GM12878 (cell line): ENCODE results near the gene ADAMTSL1. TPM values are rescaled to one million over a fixed set of nuclear protein-coding genes. Genes with fewer than 3 reads are reported as not detected.
A peak's percentile ranks its signal among the peaks of the same experiment; 100 is the strongest.

ENCODE experiments used
- EED ChIP-seq: sonication (generic); IDR thresholded peaks from 2 replicates; pipeline ENCODE4 v1.6.1; 2016; ENCODE audit warnings: antibody characterized with exemption, low read depth
- RUNX3 ChIP-seq: IDR thresholded peaks from 2 replicates; pipeline ENCODE4 v1.6.1; 2012; ENCODE audit warnings: low read length, inconsistent platforms
- SRF ChIP-seq, 2 experiments: IDR thresholded peaks; 2 replicates each; pipeline ENCODE4 v1.6.1; 2011; ENCODE audit warnings: low read depth in 2 of 2, low read length in 2 of 2, mild to moderate bottlenecking in 1 of 2, moderate library complexity in 1 of 2
- ZNF24 ChIP-seq: fragments of 450-650 bp; IDR thresholded peaks from 2 replicates; pipeline ENCODE4 v1.6.1; 2017; ENCODE audit warnings: antibody characterized with exemption, mild to moderate bottlenecking
- polyA plus RNA-seq, 11 experiments: library from polyadenylated mRNA; depleted of rRNA in 4 of 11; unstranded in 6 of 11; stranded (reverse) in 5 of 11; fragments of >200 nt; fragmentation: Nextera tagmentation in 4 of 11; fragmentation: Illumina TruSeq in 1 of 11; extraction: Ambion mirVana in 4 of 11; extraction: Trizol in 1 of 11; gene quantifications; 1 replicate in 1 of 11; 2 replicates in 10 of 11; pipeline versions ENCODE4 v1.2.1 to v1.2.3, GENCODE V29; 2011 to 2016; ENCODE audit warnings: inconsistent platforms in 2 of 11, missing spikeins in 2 of 11, low read depth in 1 of 11
- total RNA-seq, 4 experiments: library from RNA; depleted of rRNA in 3 of 4; stranded (reverse); fragments of >200 nt in 3 of 4; fragmentation: Illumina TruSeq in 1 of 4; extraction: Trizol in 1 of 4; gene quantifications; 2 replicates each; pipeline versions ENCODE4 v1.2.1 to v1.2.3, GENCODE V29; 2013 to 2021
- TF ChIP-seq, protein P1 (sequence below): IDR thresholded peaks from 2 replicates; pipeline ENCODE4 v1.6.1; 2011; ENCODE audit warnings: borderline replicate concordance, low read depth, mild to moderate bottlenecking, moderate library complexity, mixed read lengths, low read length; ENCODE audit not compliant: insufficient read depth; ENCODE audit errors: extremely low read length
- TF ChIP-seq, protein P2 (sequence below): fragments of 450-650 bp; IDR thresholded peaks from 2 replicates; pipeline ENCODE4 v1.6.1; 2017; ENCODE audit warnings: antibody characterized with exemption, mild to moderate bottlenecking, moderate library complexity
- TF ChIP-seq, protein P3 (sequence below): fragments of 450-650 bp; IDR thresholded peaks from 2 replicates; pipeline ENCODE4 v1.6.1; 2017; ENCODE audit warnings: mild to moderate bottlenecking

ADAMTSL1 gene
- total and polyA plus RNA-seq, 10 of the 15 experiments (the other 5 are each of a cell fraction or from before 2014, with no cell fraction given): 0.01 to 0.10 (median 0.07) TPM; not detected in 6

DNA sequence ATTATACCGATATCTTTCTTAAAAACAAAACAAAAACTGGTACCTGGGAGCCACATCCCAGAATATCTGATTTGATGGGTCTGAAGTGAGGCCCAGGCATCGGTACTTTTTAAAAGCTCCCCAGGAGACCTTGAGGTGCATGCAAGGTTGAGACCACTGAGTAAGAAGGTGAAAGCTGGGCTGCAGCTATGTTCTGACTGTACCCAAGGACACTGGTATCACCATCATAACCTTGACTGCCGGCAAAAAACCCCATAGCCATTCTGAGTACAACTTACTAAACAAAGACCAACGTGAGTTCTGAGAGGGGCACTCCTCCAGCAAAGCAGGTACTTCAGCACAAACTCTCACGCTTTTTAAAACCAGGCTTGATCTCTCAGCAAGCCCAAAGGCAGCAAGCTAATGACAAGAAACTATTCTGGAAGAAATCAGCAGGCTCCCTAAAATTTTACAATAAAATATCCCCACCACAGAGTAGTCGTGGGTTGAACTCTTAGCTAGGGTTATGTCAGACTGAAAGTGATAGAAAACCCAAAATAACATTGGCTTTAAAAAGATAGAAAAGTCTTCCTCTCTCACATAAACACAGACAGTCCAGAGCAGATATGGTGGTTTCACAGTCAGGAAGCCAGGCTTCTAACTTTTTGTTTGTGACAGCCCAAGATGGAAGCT, 295.1 kb downstream of the ADAMTSL1 start (continued):
- TF ChIP-seq, protein P1, sequence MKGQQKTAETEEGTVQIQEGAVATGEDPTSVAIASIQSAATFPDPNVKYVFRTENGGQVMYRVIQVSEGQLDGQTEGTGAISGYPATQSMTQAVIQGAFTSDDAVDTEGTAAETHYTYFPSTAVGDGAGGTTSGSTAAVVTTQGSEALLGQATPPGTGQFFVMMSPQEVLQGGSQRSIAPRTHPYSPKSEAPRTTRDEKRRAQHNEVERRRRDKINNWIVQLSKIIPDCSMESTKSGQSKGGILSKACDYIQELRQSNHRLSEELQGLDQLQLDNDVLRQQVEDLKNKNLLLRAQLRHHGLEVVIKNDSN: no peak
- TF ChIP-seq RUNX3 (peak; percentile 75), SRF (IDR thresholded peaks at IDR 0.05; ENCODE audit: low read depth in 2 of 2, low read length in 2 of 2) (no peak), EED (peak; percentile 54; the same call in 1 of the 2 replicates), ZNF24 (no peak)
- TF ChIP-seq, protein P2, sequence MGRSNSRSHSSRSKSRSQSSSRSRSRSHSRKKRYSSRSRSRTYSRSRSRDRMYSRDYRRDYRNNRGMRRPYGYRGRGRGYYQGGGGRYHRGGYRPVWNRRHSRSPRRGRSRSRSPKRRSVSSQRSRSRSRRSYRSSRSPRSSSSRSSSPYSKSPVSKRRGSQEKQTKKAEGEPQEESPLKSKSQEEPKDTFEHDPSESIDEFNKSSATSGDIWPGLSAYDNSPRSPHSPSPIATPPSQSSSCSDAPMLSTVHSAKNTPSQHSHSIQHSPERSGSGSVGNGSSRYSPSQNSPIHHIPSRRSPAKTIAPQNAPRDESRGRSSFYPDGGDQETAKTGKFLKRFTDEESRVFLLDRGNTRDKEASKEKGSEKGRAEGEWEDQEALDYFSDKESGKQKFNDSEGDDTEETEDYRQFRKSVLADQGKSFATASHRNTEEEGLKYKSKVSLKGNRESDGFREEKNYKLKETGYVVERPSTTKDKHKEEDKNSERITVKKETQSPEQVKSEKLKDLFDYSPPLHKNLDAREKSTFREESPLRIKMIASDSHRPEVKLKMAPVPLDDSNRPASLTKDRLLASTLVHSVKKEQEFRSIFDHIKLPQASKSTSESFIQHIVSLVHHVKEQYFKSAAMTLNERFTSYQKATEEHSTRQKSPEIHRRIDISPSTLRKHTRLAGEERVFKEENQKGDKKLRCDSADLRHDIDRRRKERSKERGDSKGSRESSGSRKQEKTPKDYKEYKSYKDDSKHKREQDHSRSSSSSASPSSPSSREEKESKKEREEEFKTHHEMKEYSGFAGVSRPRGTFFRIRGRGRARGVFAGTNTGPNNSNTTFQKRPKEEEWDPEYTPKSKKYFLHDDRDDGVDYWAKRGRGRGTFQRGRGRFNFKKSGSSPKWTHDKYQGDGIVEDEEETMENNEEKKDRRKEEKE: no peak
- TF ChIP-seq, protein P3, sequence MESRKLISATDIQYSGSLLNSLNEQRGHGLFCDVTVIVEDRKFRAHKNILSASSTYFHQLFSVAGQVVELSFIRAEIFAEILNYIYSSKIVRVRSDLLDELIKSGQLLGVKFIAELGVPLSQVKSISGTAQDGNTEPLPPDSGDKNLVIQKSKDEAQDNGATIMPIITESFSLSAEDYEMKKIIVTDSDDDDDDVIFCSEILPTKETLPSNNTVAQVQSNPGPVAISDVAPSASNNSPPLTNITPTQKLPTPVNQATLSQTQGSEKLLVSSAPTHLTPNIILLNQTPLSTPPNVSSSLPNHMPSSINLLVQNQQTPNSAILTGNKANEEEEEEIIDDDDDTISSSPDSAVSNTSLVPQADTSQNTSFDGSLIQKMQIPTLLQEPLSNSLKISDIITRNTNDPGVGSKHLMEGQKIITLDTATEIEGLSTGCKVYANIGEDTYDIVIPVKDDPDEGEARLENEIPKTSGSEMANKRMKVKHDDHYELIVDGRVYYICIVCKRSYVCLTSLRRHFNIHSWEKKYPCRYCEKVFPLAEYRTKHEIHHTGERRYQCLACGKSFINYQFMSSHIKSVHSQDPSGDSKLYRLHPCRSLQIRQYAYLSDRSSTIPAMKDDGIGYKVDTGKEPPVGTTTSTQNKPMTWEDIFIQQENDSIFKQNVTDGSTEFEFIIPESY: no peak
